ENCODE results near the gene ATP13A4. TPM values are rescaled to one million over a fixed set of nuclear protein-coding genes. Genes with fewer than 3 reads are reported as not detected.
A peak's percentile ranks its signal among the peaks of the same experiment; 100 is the strongest.
"Not testable (repeated sequence)": the region's sequence is repeated elsewhere in the genome, so short reads cannot be mapped to it uniquely, and the experiment has no call there.

ATP13A4 gene
- total RNA-seq, 1 experiment from 2014 or later = not detected

- DNase-seq (ENCODE audit: low read depth) = no peak
Measured at GRCh38 chr3:193560870-193561269, 6.2 kb upstream of the ATP13A4 start.

GRCh38 chr3:193560091-193560490 is 5.4 kb upstream of the ATP13A4 start:
- no peak for DNase-seq (ENCODE audit: low read depth)

- DNase-seq (ENCODE audit: low read depth) = no peak
Measured at GRCh38 chr3:193559100-193559499, 4.4 kb upstream of the ATP13A4 start.

GRCh38 chr3:193556841-193557240 is 2.1 kb upstream of the ATP13A4 start:
- no peak for DNase-seq (ENCODE audit: low read depth)

- DNase-seq (ENCODE audit: low read depth) = no peak
Measured at GRCh38 chr3:193553586-193553985, 1.1 kb downstream of the ATP13A4 start.

GRCh38 chr3:193552923-193553322 is 1.8 kb downstream of the ATP13A4 start:
- DNase-seq (ENCODE audit: low read depth) = no peak

- peak; percentile 55 for DNase-seq (ENCODE audit: low read depth)
Measured at GRCh38 chr3:193548406-193548805, 6.3 kb downstream of the ATP13A4 start.

GRCh38 chr3:193546129-193546528 is 8.6 kb downstream of the ATP13A4 start:
- no peak for DNase-seq (ENCODE audit: low read depth)

- DNase-seq (ENCODE audit: low read depth) = peak; percentile 61
Measured at GRCh38 chr3:193545304-193545703, 9.4 kb downstream of the ATP13A4 start.

- no peak for DNase-seq (ENCODE audit: low read depth)
Measured at GRCh38 chr3:193544289-193544688, 10.4 kb downstream of the ATP13A4 start.

GRCh38 chr3:193530231-193531165 is 24.2 kb downstream of the ATP13A4 start:
- peak; percentile 10 for DNase-seq (ENCODE audit: low read depth)

GRCh38 chr3:193526085-193526484 is 28.6 kb downstream of the ATP13A4 start:
- DNase-seq (ENCODE audit: low read depth) = not testable (repeated sequence)

- DNase-seq (ENCODE audit: low read depth) = no peak
Measured at GRCh38 chr3:193522473-193522872, 32.2 kb downstream of the ATP13A4 start.

- DNase-seq (ENCODE audit: low read depth) = no peak
Measured at GRCh38 chr3:193520738-193521137, 34.0 kb downstream of the ATP13A4 start.

- no peak for DNase-seq (ENCODE audit: low read depth)
Measured at GRCh38 chr3:193515966-193516365, 38.7 kb downstream of the ATP13A4 start.

- DNase-seq (ENCODE audit: low read depth) = no peak
Measured at GRCh38 chr3:193510154-193510553, 44.5 kb downstream of the ATP13A4 start.

GRCh38 chr3:193509103-193509965 is 45.4 kb downstream of the ATP13A4 start:
- DNase-seq (ENCODE audit: low read depth) = no peak

GRCh38 chr3:193508108-193508507 is 46.6 kb downstream of the ATP13A4 start:
- no peak for DNase-seq (ENCODE audit: low read depth)

- DNase-seq (ENCODE audit: low read depth) = no peak
Measured at GRCh38 chr3:193507566-193507965, 47.1 kb downstream of the ATP13A4 start.

GRCh38 chr3:193506921-193507320 is 47.8 kb downstream of the ATP13A4 start:
- no peak for DNase-seq (ENCODE audit: low read depth)

GRCh38 chr3:193502871-193503270 is 51.8 kb downstream of the ATP13A4 start:
- no peak for DNase-seq (ENCODE audit: low read depth)

GRCh38 chr3:193499801-193500485 is 54.8 kb downstream of the ATP13A4 start:
- no peak for DNase-seq (ENCODE audit: low read depth)
